Measurements from ENCODE around the gene ROBO1.
"Not testable (repeated sequence)": the region's sequence is repeated elsewhere in the genome, so short reads cannot be mapped to it uniquely, and the experiment has no call there.

Gene ROBO1

GRCh38 chr3:78698431-78698830 is 1069.4 kb downstream of the ROBO1 start:
- DNase-seq (no peak), ATAC-seq (replicated peaks) (no peak)
- Mint-ChIP-seq H3K4me1 (ENCODE audit: low read depth in 2 of 2) (no peaks in the 10 kb centered on the region), H3K27me3 (no peaks in the 10 kb centered on the region), H3K4me3 (no peak overlapping the region), H3K27ac (no peak overlapping the region), H3K9me3 (peaks cover 3 to 15% of the 10 kb centered on the region in 2 donors), H3K36me3 (ENCODE audit: insufficient read depth) (no peaks in the 10 kb centered on the region)

GRCh38 chr3:78697426-78697825 is 1070.4 kb downstream of the ROBO1 start:
- no peak for ATAC-seq (replicated peaks)
- H3K27me3 Mint-ChIP-seq, result no peaks in the 10 kb centered on the region
- no peaks in the 10 kb centered on the region for H3K4me1 Mint-ChIP-seq (ENCODE audit: low read depth in 2 of 2)
- DNase-seq, result no peak
- no peak overlapping the region for H3K27ac Mint-ChIP-seq
- no peak overlapping the region for H3K4me3 Mint-ChIP-seq
- peaks cover 3 to 15% of the 10 kb centered on the region in 2 donors for H3K9me3 Mint-ChIP-seq
- no peaks in the 10 kb centered on the region for H3K36me3 Mint-ChIP-seq (ENCODE audit: insufficient read depth)

GRCh38 chr3:78690766-78691165 is 1077.0 kb downstream of the ROBO1 start:
- no peaks in the 10 kb centered on the region for H3K27me3 Mint-ChIP-seq
- ATAC-seq (replicated peaks), result no peak
- H3K36me3 Mint-ChIP-seq (ENCODE audit: insufficient read depth), result no peaks in the 10 kb centered on the region
- no peaks in the 10 kb centered on the region for H3K4me1 Mint-ChIP-seq (ENCODE audit: low read depth in 2 of 2)
- no peak for DNase-seq
- H3K9me3 Mint-ChIP-seq, result no peaks in the 10 kb centered on the region
- no peak overlapping the region for H3K27ac Mint-ChIP-seq
- H3K4me3 Mint-ChIP-seq, result no peak overlapping the region

GRCh38 chr3:78689378-78689777 is 1078.4 kb downstream of the ROBO1 start:
- DNase-seq (no peak), ATAC-seq (replicated peaks) (no peak)
- no peak overlapping the region for H3K27ac Mint-ChIP-seq
- H3K4me1 Mint-ChIP-seq (ENCODE audit: low read depth in 2 of 2), result no peaks in the 10 kb centered on the region
- H3K27me3 Mint-ChIP-seq, result no peaks in the 10 kb centered on the region
- peaks cover 0 to 1% of the 10 kb centered on the region in 2 donors for H3K9me3 Mint-ChIP-seq
- no peaks in the 10 kb centered on the region for H3K36me3 Mint-ChIP-seq (ENCODE audit: insufficient read depth)
- no peak overlapping the region for H3K4me3 Mint-ChIP-seq

- Mint-ChIP-seq H3K4me3 (no peak overlapping the region), H3K27ac (no peak overlapping the region), H3K27me3 (no peaks in the 10 kb centered on the region), H3K9me3 (peaks cover 0 to 1% of the 10 kb centered on the region in 2 donors), H3K36me3 (ENCODE audit: insufficient read depth) (no peaks in the 10 kb centered on the region), H3K4me1 (ENCODE audit: low read depth in 2 of 2) (no peaks in the 10 kb centered on the region)
- ATAC-seq (replicated peaks), result no peak
- no peak for DNase-seq
Measured at GRCh38 chr3:78687520-78687919, 1080.3 kb downstream of the ROBO1 start.

- no peak overlapping the region for H3K4me3 Mint-ChIP-seq
- H3K27ac Mint-ChIP-seq, result no peak overlapping the region
- no peaks in the 10 kb centered on the region for H3K36me3 Mint-ChIP-seq (ENCODE audit: insufficient read depth)
- DNase-seq (no peak), ATAC-seq (replicated peaks) (no peak)
- peaks cover 1 to 6% of the 10 kb centered on the region in 2 donors for H3K9me3 Mint-ChIP-seq
- H3K4me1 Mint-ChIP-seq (ENCODE audit: low read depth in 2 of 2), result no peaks in the 10 kb centered on the region
- H3K27me3 Mint-ChIP-seq, result no peaks in the 10 kb centered on the region
Measured at GRCh38 chr3:78683284-78683683, 1084.5 kb downstream of the ROBO1 start.

GRCh38 chr3:78675119-78675805 is 1092.5 kb downstream of the ROBO1 start:
- not testable (repeated sequence) for H3K36me3 Mint-ChIP-seq (ENCODE audit: insufficient read depth); H3K4me1 Mint-ChIP-seq (ENCODE audit: low read depth in 2 of 2); DNase-seq; H3K27me3 Mint-ChIP-seq; H3K27ac Mint-ChIP-seq; H3K4me3 Mint-ChIP-seq; ATAC-seq (replicated peaks); H3K9me3 Mint-ChIP-seq

- DNase-seq, result no peak
- Mint-ChIP-seq H3K4me1 (ENCODE audit: low read depth in 2 of 2) (no peaks in the 10 kb centered on the region), H3K9me3 (no peaks in the 10 kb centered on the region), H3K27me3 (no peaks in the 10 kb centered on the region), H3K4me3 (no peak overlapping the region), H3K36me3 (ENCODE audit: insufficient read depth) (no peaks in the 10 kb centered on the region), H3K27ac (no peak overlapping the region)
- no peak for ATAC-seq (replicated peaks)
Measured at GRCh38 chr3:78670746-78671145, 1097.1 kb downstream of the ROBO1 start.

- DNase-seq, result no peak
- no peaks in the 10 kb centered on the region for H3K27me3 Mint-ChIP-seq
Measured at GRCh38 chr3:78670094-78670493, 1097.7 kb downstream of the ROBO1 start.

GRCh38 chr3:78668302-78668701 is 1099.5 kb downstream of the ROBO1 start:
- H3K36me3 Mint-ChIP-seq (ENCODE audit: insufficient read depth), result no peaks in the 10 kb centered on the region
- ATAC-seq (replicated peaks) (no peak), DNase-seq (no peak)
- no peak overlapping the region for H3K27ac Mint-ChIP-seq
- H3K27me3 Mint-ChIP-seq, result no peaks in the 10 kb centered on the region
- no peak overlapping the region for H3K4me3 Mint-ChIP-seq
- H3K4me1 Mint-ChIP-seq (ENCODE audit: low read depth in 2 of 2), result no peaks in the 10 kb centered on the region
- H3K9me3 Mint-ChIP-seq, result peaks cover 8 to 10% of the 10 kb centered on the region in 2 donors

More at GRCh38 chr3:78670094-78670493, 1097.7 kb downstream of the ROBO1 start:
- no peak for ATAC-seq (replicated peaks)
- no peaks in the 10 kb centered on the region for H3K36me3 Mint-ChIP-seq (ENCODE audit: insufficient read depth)
- peaks cover 0 to 3% of the 10 kb centered on the region in 2 donors for H3K9me3 Mint-ChIP-seq
- no peak overlapping the region for H3K27ac Mint-ChIP-seq
- no peaks in the 10 kb centered on the region for H3K4me1 Mint-ChIP-seq (ENCODE audit: low read depth in 2 of 2)
- H3K4me3 Mint-ChIP-seq, result no peak overlapping the region

- Mint-ChIP-seq H3K27me3 (no peaks in the 10 kb centered on the region), H3K9me3 (peaks cover 8 to 10% of the 10 kb centered on the region in 2 donors), H3K4me3 (no peak overlapping the region), H3K27ac (no peak overlapping the region), H3K4me1 (ENCODE audit: low read depth in 2 of 2) (no peaks in the 10 kb centered on the region), H3K36me3 (ENCODE audit: insufficient read depth) (no peaks in the 10 kb centered on the region)
- ATAC-seq (replicated peaks), result no peak
- no peak for DNase-seq
Measured at GRCh38 chr3:78666470-78666800, 1101.4 kb downstream of the ROBO1 start.

GRCh38 chr3:78665776-78666469 is 1101.9 kb downstream of the ROBO1 start:
- DNase-seq (no peak), ATAC-seq (replicated peaks) (no peak)
- Mint-ChIP-seq H3K9me3 (peaks cover 8 to 10% of the 10 kb centered on the region in 2 donors), H3K4me1 (ENCODE audit: low read depth in 2 of 2) (no peaks in the 10 kb centered on the region), H3K27me3 (no peaks in the 10 kb centered on the region), H3K4me3 (no peak overlapping the region), H3K36me3 (ENCODE audit: insufficient read depth) (no peaks in the 10 kb centered on the region), H3K27ac (no peak overlapping the region)

- Mint-ChIP-seq H3K36me3 (ENCODE audit: insufficient read depth) (no peaks in the 10 kb centered on the region), H3K27me3 (no peaks in the 10 kb centered on the region), H3K4me3 (no peak overlapping the region), H3K9me3 (peaks cover 8 to 10% of the 10 kb centered on the region in 2 donors), H3K4me1 (ENCODE audit: low read depth in 2 of 2) (no peaks in the 10 kb centered on the region), H3K27ac (no peak overlapping the region)
- ATAC-seq (replicated peaks), result no peak
- no peak for DNase-seq
Measured at GRCh38 chr3:78665101-78665500, 1102.7 kb downstream of the ROBO1 start.

GRCh38 chr3:78660957-78661356 is 1106.8 kb downstream of the ROBO1 start:
- no peaks in the 10 kb centered on the region for H3K27me3 Mint-ChIP-seq
- H3K36me3 Mint-ChIP-seq (ENCODE audit: insufficient read depth), result no peaks in the 10 kb centered on the region
- no peak overlapping the region for H3K27ac Mint-ChIP-seq
- ATAC-seq (replicated peaks) (no peak), DNase-seq (no peak)
- H3K4me3 Mint-ChIP-seq, result no peak overlapping the region
- peaks cover 8 to 10% of the 10 kb centered on the region in 2 donors for H3K9me3 Mint-ChIP-seq
- H3K4me1 Mint-ChIP-seq (ENCODE audit: low read depth in 2 of 2), result no peaks in the 10 kb centered on the region
